ENCODE results near the gene PHLPP1.

DNA sequence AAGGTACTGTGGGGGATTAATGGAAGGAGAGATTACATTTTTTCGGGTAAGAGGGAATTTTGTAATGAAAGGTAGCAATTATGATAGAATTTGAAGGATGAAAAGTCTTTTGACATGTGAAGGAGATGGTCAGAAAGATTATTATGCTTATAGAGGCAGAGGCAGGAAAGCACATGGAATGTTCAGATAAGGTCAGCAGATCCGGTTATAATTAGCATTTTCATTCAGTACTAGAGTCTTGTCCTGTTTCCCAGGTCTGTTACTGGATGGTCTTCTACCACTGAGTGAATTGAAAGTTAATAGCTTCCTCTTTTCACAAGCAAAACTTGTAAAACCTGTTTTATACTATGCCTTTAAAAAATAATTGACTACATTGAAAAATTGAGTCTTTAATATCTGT lies 116.9 kb downstream of the PHLPP1 start:
- TF ChIP-seq, protein P1, sequence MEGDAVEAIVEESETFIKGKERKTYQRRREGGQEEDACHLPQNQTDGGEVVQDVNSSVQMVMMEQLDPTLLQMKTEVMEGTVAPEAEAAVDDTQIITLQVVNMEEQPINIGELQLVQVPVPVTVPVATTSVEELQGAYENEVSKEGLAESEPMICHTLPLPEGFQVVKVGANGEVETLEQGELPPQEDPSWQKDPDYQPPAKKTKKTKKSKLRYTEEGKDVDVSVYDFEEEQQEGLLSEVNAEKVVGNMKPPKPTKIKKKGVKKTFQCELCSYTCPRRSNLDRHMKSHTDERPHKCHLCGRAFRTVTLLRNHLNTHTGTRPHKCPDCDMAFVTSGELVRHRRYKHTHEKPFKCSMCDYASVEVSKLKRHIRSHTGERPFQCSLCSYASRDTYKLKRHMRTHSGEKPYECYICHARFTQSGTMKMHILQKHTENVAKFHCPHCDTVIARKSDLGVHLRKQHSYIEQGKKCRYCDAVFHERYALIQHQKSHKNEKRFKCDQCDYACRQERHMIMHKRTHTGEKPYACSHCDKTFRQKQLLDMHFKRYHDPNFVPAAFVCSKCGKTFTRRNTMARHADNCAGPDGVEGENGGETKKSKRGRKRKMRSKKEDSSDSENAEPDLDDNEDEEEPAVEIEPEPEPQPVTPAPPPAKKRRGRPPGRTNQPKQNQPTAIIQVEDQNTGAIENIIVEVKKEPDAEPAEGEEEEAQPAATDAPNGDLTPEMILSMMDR (IDR thresholded peaks at IDR 0.05 in 4 of 5, conservative IDR thresholded peaks at IDR 0.05 in 1 of 5): no peak
- no peak for TF ChIP-seq POLR2A (IDR thresholded peaks at IDR 0.05)

Data from gastrocnemius medialis (tissue), 4 donors.